HepG2 (cell line): Measurements from ENCODE around the gene SEMA7A.

Experiments
- CTCF ChIP-seq: sonication (generic); formaldehyde crosslinking; IDR thresholded peaks from 2 replicates; pipeline ENCODE4 v1.5.0; 2020; ENCODE audit warnings: mild to moderate bottlenecking, missing genetic modification reagents, moderate library complexity
- HOXA7 ChIP-seq: sonication (generic); formaldehyde crosslinking; IDR thresholded peaks from 2 replicates; pipeline ENCODE4 v1.8.1; 2022; ENCODE audit warnings: mild to moderate bottlenecking, missing genetic modification reagents, moderate library complexity
- POLR2AphosphoS2 ChIP-seq: IDR thresholded peaks from 2 replicates; pipeline ENCODE4 v1.6.1; 2011; ENCODE audit warnings: low read depth, low read length, improper control_type of control experiment
- ZNF12 ChIP-seq: sonication (generic); formaldehyde crosslinking; IDR thresholded peaks from 2 replicates; pipeline ENCODE4 v1.5.0; 2020; ENCODE audit warnings: missing genetic modification reagents
- ZNF225 ChIP-seq: sonication (generic); formaldehyde crosslinking; IDR thresholded peaks from 2 replicates; pipeline ENCODE4 v1.4.0; 2020; ENCODE audit warnings: mild to moderate bottlenecking, missing genetic modification reagents
- ZNF234 ChIP-seq: sonication (generic); formaldehyde crosslinking; conservative IDR thresholded peaks from 2 replicates; pipeline ENCODE4 v1.5.1; 2020; ENCODE audit warnings: mild to moderate bottlenecking, missing genetic modification reagents
- ZNF547 ChIP-seq: sonication (generic); formaldehyde crosslinking; IDR thresholded peaks from 2 replicates; pipeline ENCODE4 v1.5.1; 2020; ENCODE audit warnings: mild to moderate bottlenecking, missing genetic modification reagents
- ZNF777 ChIP-seq: sonication (generic); formaldehyde crosslinking; IDR thresholded peaks from 2 replicates; pipeline ENCODE4 v1.4.0; 2020; ENCODE audit warnings: missing genetic modification reagents
- TF ChIP-seq, protein P1 (sequence below): sonication (generic); formaldehyde crosslinking; IDR thresholded peaks from 2 replicates; pipeline ENCODE4 v1.4.0; 2020; ENCODE audit warnings: missing genetic modification reagents, mild to moderate bottlenecking, borderline replicate concordance

DNA sequence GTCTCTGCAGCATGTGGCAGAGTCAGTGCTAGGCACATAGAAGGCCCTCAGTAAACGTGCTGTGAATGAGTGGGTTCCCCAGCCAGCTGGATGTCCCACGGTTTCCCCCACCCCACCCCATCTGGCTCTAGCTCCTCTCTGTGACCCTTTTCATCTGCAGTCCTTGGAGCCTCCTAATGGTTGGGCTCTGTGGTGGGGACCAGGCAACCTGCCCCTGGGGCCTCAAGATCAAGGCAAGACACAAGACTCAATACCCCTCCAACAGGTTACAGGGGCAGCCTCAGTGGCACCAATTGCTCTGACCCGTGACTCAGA lies 49.2 kb downstream of the SEMA7A start:
- TF ChIP-seq HOXA7, result no peak
- TF ChIP-seq, protein P1, sequence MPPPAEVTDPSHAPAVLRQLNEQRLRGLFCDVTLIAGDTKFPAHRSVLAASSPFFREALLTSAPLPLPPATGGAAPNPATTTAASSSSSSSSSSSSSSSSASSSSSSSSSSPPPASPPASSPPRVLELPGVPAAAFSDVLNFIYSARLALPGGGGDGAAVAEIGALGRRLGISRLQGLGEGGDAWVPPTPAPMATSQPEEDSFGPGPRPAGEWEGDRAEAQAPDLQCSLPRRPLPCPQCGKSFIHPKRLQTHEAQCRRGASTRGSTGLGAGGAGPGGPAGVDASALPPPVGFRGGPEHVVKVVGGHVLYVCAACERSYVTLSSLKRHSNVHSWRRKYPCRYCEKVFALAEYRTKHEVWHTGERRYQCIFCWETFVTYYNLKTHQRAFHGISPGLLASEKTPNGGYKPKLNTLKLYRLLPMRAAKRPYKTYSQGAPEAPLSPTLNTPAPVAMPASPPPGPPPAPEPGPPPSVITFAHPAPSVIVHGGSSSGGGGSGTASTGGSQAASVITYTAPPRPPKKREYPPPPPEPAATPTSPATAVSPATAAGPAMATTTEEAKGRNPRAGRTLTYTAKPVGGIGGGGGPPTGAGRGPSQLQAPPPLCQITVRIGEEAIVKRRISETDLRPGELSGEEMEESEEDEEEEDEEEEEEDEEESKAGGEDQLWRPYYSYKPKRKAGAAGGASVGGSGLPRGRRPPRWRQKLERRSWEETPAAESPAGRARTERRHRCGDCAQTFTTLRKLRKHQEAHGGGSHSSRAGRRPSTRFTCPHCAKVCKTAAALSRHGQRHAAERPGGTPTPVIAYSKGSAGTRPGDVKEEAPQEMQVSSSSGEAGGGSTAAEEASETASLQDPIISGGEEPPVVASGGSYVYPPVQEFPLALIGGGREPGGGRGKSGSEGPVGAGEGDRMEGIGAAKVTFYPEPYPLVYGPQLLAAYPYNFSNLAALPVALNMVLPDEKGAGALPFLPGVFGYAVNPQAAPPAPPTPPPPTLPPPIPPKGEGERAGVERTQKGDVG (CRISPR knock-in tag), result no peak
- TF ChIP-seq CTCF (CRISPR knock-in tag), result no peak
- no peak for TF ChIP-seq ZNF12 (CRISPR knock-in tag)
- no peak for TF ChIP-seq ZNF225 (CRISPR knock-in tag)
- TF ChIP-seq POLR2AphosphoS2, result no peak
- no peak for TF ChIP-seq ZNF777
- TF ChIP-seq ZNF547 (CRISPR knock-in tag), result no peak
- no peak for TF ChIP-seq ZNF234 (CRISPR knock-in tag)
